GM10266 (cell line): Measurements from ENCODE around the gene EOMES.

ENCODE experiments used
- DNase-seq: peaks from one replicate; pipeline ENCODE4 v3.0.0; 2012; ENCODE audit errors: extremely low spot score
- TF ChIP-seq, protein P1 (sequence below): IDR thresholded peaks from 2 replicates; pipeline ENCODE4 v1.5.1; 2012; ENCODE audit warnings: mild to moderate bottlenecking, low read depth; ENCODE audit not compliant: control insufficient read depth, insufficient read depth; ENCODE audit errors: missing control alignments

Gene EOMES

DNA sequence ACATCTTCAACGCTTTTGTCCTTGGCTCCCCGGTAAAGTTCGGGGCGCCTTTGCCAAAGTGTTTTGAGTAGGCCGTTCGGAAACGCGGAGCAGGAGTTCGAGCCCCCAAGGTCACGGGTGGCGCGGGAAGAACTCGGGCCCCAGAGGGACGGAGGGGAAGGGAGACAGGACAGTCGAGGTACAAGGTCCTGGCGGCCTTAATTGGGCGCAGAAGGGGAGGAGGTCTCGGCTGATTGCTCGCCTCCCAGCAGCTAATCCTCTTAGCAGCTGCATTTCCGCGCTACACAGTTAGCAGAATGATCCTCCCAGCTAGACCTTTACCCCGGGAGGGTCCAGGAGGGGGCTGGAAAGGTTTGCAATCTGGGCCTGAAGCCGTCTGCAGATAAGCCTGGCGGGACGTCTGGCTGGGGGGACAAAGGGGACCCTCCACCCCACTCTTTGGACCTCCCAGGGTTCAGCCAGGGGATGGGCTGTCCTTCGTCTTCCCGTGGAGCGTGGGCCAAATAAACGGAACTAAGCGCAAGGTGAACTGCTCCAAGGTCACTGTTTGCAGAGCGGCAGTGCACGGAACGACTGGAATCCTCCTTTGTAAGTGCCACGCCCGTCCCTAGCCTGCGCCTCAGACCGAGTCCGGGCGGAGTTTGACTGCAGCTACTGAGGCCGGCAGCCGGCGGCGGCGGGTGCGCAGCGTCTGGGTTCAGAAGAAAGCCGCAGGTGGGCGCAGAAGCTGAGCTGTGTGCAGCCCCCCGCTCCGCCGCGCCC lies 7.2 kb downstream of the EOMES start:
- peak; percentile 24 for DNase-seq
- TF ChIP-seq, protein P1, sequence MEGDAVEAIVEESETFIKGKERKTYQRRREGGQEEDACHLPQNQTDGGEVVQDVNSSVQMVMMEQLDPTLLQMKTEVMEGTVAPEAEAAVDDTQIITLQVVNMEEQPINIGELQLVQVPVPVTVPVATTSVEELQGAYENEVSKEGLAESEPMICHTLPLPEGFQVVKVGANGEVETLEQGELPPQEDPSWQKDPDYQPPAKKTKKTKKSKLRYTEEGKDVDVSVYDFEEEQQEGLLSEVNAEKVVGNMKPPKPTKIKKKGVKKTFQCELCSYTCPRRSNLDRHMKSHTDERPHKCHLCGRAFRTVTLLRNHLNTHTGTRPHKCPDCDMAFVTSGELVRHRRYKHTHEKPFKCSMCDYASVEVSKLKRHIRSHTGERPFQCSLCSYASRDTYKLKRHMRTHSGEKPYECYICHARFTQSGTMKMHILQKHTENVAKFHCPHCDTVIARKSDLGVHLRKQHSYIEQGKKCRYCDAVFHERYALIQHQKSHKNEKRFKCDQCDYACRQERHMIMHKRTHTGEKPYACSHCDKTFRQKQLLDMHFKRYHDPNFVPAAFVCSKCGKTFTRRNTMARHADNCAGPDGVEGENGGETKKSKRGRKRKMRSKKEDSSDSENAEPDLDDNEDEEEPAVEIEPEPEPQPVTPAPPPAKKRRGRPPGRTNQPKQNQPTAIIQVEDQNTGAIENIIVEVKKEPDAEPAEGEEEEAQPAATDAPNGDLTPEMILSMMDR, result no peak

DNA sequence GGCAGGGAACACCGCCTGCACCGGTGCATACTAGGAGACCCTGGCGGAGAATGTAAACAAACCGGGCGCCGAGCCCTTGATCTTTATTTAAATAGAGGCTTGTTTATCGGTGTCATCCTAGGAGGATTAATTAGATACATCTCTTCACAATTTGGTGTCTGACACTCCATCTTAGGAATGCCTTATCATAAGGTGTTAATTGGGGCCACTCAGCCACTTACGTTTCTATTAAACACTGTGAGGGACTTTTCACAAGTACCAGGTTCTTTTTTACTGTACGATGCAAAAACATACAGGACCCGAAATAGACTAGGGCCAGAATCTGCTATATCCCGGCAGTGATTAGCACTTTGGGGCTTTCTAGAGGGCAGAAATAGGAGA lies 8.0 kb downstream of the EOMES start:
- TF ChIP-seq, protein P1, result no peak
- DNase-seq, result no peak

- DNase-seq, result no peak
- TF ChIP-seq, protein P1, result no peak
Observed at GRCh38 chr3:27713435-27714145, 8.5 kb downstream of the EOMES start.

- TF ChIP-seq, protein P1, result no peak
- DNase-seq, result no peak
Observed at GRCh38 chr3:27713078-27713423, 9.1 kb downstream of the EOMES start.

DNA sequence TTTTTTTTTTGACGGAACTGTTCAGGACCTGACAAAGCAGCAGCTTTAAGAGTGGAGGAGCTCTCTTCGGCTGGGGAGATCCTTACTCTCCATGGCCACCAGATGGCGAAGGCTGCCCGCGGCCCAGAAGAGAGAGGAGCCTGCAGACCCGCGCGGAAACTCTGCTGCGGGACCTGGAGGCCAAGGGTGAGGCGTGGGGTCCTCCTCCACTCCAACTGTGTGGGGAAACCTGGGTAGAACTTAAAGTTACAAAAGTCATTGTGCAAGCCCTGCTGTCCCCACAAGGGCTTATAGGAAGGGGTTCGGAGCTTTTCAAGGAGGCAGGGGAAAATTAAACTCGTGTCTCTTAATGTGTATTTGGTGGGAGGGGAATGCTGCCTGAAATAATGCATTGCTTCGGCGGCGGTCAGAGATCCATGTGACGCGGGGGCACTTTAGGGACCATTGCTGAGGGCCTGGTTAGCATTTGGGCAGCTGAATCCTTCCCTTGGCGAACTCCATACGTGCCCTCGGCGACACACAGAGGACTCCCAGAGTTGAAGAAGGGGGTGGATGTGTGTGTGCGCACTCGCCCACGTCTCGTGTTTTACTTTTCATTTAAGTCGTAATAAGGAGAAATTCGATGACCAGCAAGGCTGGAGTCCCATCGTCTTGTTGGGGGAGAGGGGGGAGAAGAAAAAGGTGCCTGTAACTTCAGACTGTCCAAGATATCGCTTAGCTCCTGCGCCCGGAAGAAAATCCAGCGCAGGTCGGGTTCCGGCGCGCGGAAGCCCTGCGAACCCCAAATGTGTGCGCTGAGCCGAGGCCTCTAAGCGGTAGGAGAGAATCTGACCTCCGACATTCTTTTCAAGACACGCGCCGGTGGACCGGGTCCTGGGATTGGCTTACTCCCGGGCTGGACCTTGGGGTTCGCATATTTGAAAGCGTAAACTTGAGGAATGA lies 9.7 kb downstream of the EOMES start:
- peak; percentile 87 for DNase-seq
- TF ChIP-seq, protein P1, result peak; percentile 85

- TF ChIP-seq, protein P1, result no peak
- DNase-seq, result no peak
Observed at GRCh38 chr3:27708250-27708649, 13.9 kb downstream of the EOMES start.
